Posterior vena cava (tissue), 2 donors: ENCODE data around the gene MYOZ1. TPM values are rescaled to one million over a fixed set of nuclear protein-coding genes. Genes with fewer than 3 reads are reported as not detected.

Experiments
- total RNA-seq, 2 donors: library from RNA; stranded (reverse); fragmentation: NEBNext Ultra II Directional; extraction: Animal tissue kit (Norgen Biotek cat#: 25700); gene quantifications; one replicate each; pipeline ENCODE4 v1.2.1, GENCODE V29; 2021
- donor health status: DM: yes; HTN: yes; CAD: no.
- donor health status: DM: yes; HTN: yes; CAD: no.

Gene MYOZ1
- total RNA-seq, 2 donors from 2014 or later = 2.8 to 3.3 TPM

Other genes starting within 250 kb of the MYOZ1 start
- gene ANXA7, start 227.4 kb downstream of the MYOZ1 start, total RNA-seq = 100 to 1,000 TPM; 114 to 131 TPM
- 1 to 10 TPM; 2.1 to 2.2 TPM for gene MSS51, start 207.9 kb downstream of the MYOZ1 start, total RNA-seq
- gene PPP3CB, start 145.4 kb downstream of the MYOZ1 start, total RNA-seq = 10 to 100 TPM; 70.4 to 76.3 TPM
- gene USP54, start 50.1 kb downstream of the MYOZ1 start, total RNA-seq = 10 to 100 TPM; 53.9 to 58.3 TPM
- 1 to 10 TPM; 3.1 to 4.7 TPM for gene SYNPO2L, start 14.6 kb upstream of the MYOZ1 start, total RNA-seq
- gene AGAP5, start 56.6 kb upstream of the MYOZ1 start, total RNA-seq = 1 to 10 TPM; 7.3 to 7.8 TPM
- gene SEC24C, start 102.9 kb upstream of the MYOZ1 start, total RNA-seq = 10 to 100 TPM; 51.3 to 51.4 TPM
- 10 to 100 TPM; 15.1 to 18.8 TPM for gene CHCHD1, start 140.6 kb upstream of the MYOZ1 start, total RNA-seq
- gene ZSWIM8, start 144.1 kb upstream of the MYOZ1 start, total RNA-seq = 10 to 100 TPM; 73.4 to 92.0 TPM
- gene NDST2, start 170.1 kb upstream of the MYOZ1 start, total RNA-seq = 10 to 100 TPM; 23.4 to 24.4 TPM
- 10 to 100 TPM; 70.1 to 78.8 TPM for gene CAMK2G, start 233.1 kb upstream of the MYOZ1 start, total RNA-seq